Suprapubic skin (tissue), 3 donors: ENCODE data around the gene ARPC4.

ENCODE experiments used
- CTCF ChIP-seq, 2 donors: fragments of 200-600 bp in 1 of 2; fragments of 450-650 bp in 1 of 2; sonication (generic) in 1 of 2; IDR thresholded peaks; one replicate each; pipeline ENCODE4 v1.5.1; 2016 to 2019; ENCODE audit warnings: antibody characterized with exemption in 2 of 2, mild to moderate bottlenecking in 1 of 2, moderate library complexity in 1 of 2
- EP300 ChIP-seq: sonication (generic); formaldehyde crosslinking; IDR thresholded peaks from one replicate; pipeline ENCODE4 v1.6.1; 2017; ENCODE audit warnings: antibody characterized with exemption
- POLR2A ChIP-seq, 2 donors: fragments of 450-650 bp; IDR thresholded peaks; one replicate each; pipeline ENCODE4 v1.6.1; 2017; ENCODE audit warnings: antibody characterized with exemption in 2 of 2, mild to moderate bottlenecking in 2 of 2, moderate library complexity in 2 of 2

- TF ChIP-seq POLR2A (IDR thresholded peaks at IDR 0.05) (no peak), CTCF (IDR thresholded peaks at IDR 0.05) (no peak), EP300 (no peak)
Measured at GRCh38 chr3:9843715-9844438, 51.0 kb downstream of the ARPC4 start, which contains the start of gene RPUSD3.
